HG02571 (cell line): ENCODE results near the gene MLLT10.
"Not testable (repeated sequence)": the region's sequence is repeated elsewhere in the genome, so short reads cannot be mapped to it uniquely, and the experiment has no call there.

Experiments
- ATAC-seq: cut with Tn5 transposase; IDR thresholded peaks from one replicate; pipeline ENCODE4 v1.9.1; 2021; ENCODE audit warnings: mild to moderate bottlenecking, moderate library complexity; ENCODE audit not compliant: unreplicated experiment

Gene MLLT10

GRCh38 chr10:21692916-21693315 lies 158.9 kb downstream of the MLLT10 start:
- no peak for ATAC-seq

- no peak for ATAC-seq
Measured at GRCh38 chr10:21693418-21693817, 159.4 kb downstream of the MLLT10 start.

GRCh38 chr10:21694631-21695030 lies 160.6 kb downstream of the MLLT10 start:
- no peak for ATAC-seq

- no peak for ATAC-seq
Measured at GRCh38 chr10:21696302-21696701, 162.3 kb downstream of the MLLT10 start.

- ATAC-seq, result no peak
Measured at GRCh38 chr10:21699575-21699974, 165.5 kb downstream of the MLLT10 start.

- no peak for ATAC-seq
Measured at GRCh38 chr10:21700474-21700873, 166.4 kb downstream of the MLLT10 start.

- no peak for ATAC-seq
Measured at GRCh38 chr10:21702633-21703111, 168.6 kb downstream of the MLLT10 start.

GRCh38 chr10:21705142-21705827 lies 171.3 kb downstream of the MLLT10 start:
- no peak for ATAC-seq

GRCh38 chr10:21705828-21706176 lies 171.8 kb downstream of the MLLT10 start:
- ATAC-seq, result no peak

GRCh38 chr10:21707498-21707897 lies 173.5 kb downstream of the MLLT10 start:
- no peak for ATAC-seq

GRCh38 chr10:21712975-21713374 lies 178.9 kb downstream of the MLLT10 start:
- ATAC-seq, result no peak

GRCh38 chr10:21715531-21716195 lies 181.6 kb downstream of the MLLT10 start:
- ATAC-seq, result no peak

GRCh38 chr10:21717437-21718054 lies 183.5 kb downstream of the MLLT10 start:
- ATAC-seq, result not testable (repeated sequence)

- ATAC-seq, result no peak
Measured at GRCh38 chr10:21719502-21719901, 185.5 kb downstream of the MLLT10 start.

GRCh38 chr10:21720090-21720489 lies 186.1 kb downstream of the MLLT10 start:
- no peak for ATAC-seq

GRCh38 chr10:21721000-21721665 lies 187.1 kb downstream of the MLLT10 start:
- no peak for ATAC-seq

- no peak for ATAC-seq
Measured at GRCh38 chr10:21722209-21722608, 188.2 kb downstream of the MLLT10 start.

GRCh38 chr10:21724020-21724589 lies 190.1 kb downstream of the MLLT10 start:
- no peak for ATAC-seq

- ATAC-seq, result no peak
Measured at GRCh38 chr10:21724687-21725367, 190.8 kb downstream of the MLLT10 start.

GRCh38 chr10:21726601-21727225 lies 192.7 kb downstream of the MLLT10 start:
- no peak for ATAC-seq
